Measurements from ENCODE around the gene TRAP1.

Gene TRAP1

GRCh38 chr16:3669082-3669481 lies 48.2 kb downstream of the TRAP1 start:
- DNase-seq (ENCODE audit: low read depth): no peak
- no peak overlapping the region for H3K4me3 ChIP-seq (ENCODE audit: low read depth, low read length)

DNA sequence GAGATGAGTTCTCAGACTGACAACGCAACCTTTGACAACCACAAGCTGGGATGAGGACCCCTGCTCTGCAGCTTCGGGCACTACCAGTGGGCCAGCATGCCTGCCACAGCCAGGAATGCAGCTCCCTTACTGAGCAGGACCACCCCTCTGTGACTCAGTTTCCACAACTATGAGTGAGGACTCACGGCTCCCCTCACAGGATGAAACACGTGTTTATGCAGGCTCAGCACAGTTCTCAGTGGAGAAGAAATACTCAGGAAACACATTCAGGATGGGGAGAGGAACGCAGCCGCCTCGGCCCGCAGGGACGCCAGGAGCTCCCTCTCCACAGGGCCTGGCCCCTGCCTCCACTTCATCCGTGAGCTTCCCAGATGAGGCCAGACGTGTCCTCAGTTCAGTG lies 48.7 kb downstream of the TRAP1 start:
- no peak for TF ChIP-seq CTCF (IDR thresholded peaks at IDR 0.05; ENCODE audit: low read depth, low read length, missing control alignments)
- DNase-seq (ENCODE audit: low read depth): no peak
- no peak overlapping the region for H3K4me3 ChIP-seq (ENCODE audit: low read depth, low read length)

More at GRCh38 chr16:3669082-3669481, 48.2 kb downstream of the TRAP1 start:
- TF ChIP-seq CTCF (IDR thresholded peaks at IDR 0.05; ENCODE audit: low read depth, low read length, missing control alignments): no peak

DNA sequence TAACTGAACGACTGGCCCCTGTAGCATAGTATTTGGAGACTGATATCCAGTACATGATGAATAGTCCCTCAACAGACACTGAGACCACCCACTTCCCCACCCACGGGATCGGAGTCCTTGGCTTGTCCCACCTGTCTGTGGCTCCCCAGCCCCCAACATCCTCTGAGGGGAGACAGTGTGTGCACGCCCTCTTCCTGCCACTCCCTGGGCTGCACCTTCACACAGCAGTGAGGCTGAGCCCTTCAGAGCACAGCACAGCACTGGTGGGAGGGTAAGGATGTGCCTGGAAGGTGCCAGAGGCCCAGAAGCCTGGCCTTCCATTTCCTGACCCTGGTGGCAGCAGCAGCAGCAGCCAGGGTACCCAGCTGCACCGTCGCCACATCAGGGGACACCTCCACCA lies 51.8 kb downstream of the TRAP1 start:
- H3K4me3 ChIP-seq (ENCODE audit: low read depth, low read length): no peak overlapping the region
- no peak for DNase-seq (ENCODE audit: low read depth)
- no peak for TF ChIP-seq CTCF (IDR thresholded peaks at IDR 0.05; ENCODE audit: low read depth, low read length, missing control alignments)

GRCh38 chr16:3664187-3664896 lies 53.0 kb downstream of the TRAP1 start:
- DNase-seq (ENCODE audit: low read depth): no peak
- no peak for TF ChIP-seq CTCF (IDR thresholded peaks at IDR 0.05; ENCODE audit: low read depth, low read length, missing control alignments)
- H3K4me3 ChIP-seq (ENCODE audit: low read depth, low read length): no peak overlapping the region

DNA sequence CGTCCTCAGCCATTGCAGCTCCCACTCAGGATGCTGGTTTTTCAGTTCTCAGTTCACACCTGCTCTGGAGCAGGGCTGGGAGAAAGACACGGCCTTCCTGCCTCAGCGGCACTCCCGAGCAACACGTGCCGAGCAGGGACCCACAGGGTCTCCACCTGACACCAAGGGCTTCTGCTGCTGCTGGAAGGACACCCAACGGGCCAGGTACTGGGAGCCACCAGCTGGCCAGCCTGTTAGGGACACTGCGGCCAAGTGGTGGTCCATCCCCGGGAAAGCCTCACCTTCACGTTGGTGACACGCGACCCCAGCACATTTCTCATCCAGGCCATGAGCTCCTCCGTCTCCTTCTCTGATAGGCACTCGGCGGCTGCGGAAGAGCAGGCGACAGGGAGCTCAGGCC lies 54.7 kb downstream of the TRAP1 start:
- no peak for DNase-seq (ENCODE audit: low read depth)
- no peak for TF ChIP-seq CTCF (IDR thresholded peaks at IDR 0.05; ENCODE audit: low read depth, low read length, missing control alignments)
- H3K4me3 ChIP-seq (ENCODE audit: low read depth, low read length): no peak overlapping the region

DNA sequence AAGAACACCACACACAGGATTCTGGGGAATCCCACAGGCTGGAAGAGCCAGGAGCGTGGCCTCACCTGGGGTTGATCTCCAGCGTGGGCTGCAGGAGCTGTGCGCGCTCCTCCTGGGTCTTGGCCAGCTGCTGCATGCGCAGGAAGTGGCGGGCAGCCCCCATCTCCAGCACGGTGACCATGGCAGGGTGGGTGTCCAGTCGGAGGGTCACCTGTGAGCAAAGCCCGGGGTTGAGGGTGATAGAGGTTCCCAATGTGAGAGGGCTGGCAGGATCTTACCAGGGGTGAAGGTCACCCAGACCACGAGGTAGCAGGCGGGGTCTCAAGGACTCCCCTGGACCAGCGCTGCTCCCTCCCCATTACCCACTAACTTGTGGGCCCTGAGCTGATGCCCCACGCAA lies 55.4 kb downstream of the TRAP1 start:
- H3K4me3 ChIP-seq (ENCODE audit: low read depth, low read length): no peak overlapping the region
- DNase-seq (ENCODE audit: low read depth): no peak
- TF ChIP-seq CTCF (IDR thresholded peaks at IDR 0.05; ENCODE audit: low read depth, low read length, missing control alignments): no peak

GRCh38 chr16:3661311-3661710 lies 56.0 kb downstream of the TRAP1 start:
- no peak for TF ChIP-seq CTCF (IDR thresholded peaks at IDR 0.05; ENCODE audit: low read depth, low read length, missing control alignments)
- no peak for DNase-seq (ENCODE audit: low read depth)
- H3K4me3 ChIP-seq (ENCODE audit: low read depth, low read length): no peak overlapping the region

Measured in GM12864 (cell line).